Endodermal cell (in vitro differentiated cells): Measurements from ENCODE around the gene GPR62. TPM values are rescaled to one million over a fixed set of nuclear protein-coding genes. Genes with fewer than 3 reads are reported as not detected.
A peak's percentile ranks its signal among the peaks of the same experiment; 100 is the strongest.

Experiments
- DNase-seq: peaks from one replicate; pipeline ENCODE4 v3.0.0-alpha.2; 2017
- H3K27ac ChIP-seq: 2 replicates; pipeline ENCODE4 v1.5.1; 2013; ENCODE audit warnings: mild to moderate bottlenecking, low read depth, low read length, moderate library complexity
- H3K27me3 ChIP-seq: 2 replicates; pipeline ENCODE4 v1.6.1; 2013; ENCODE audit warnings: mild to moderate bottlenecking, low read length, moderate library complexity; ENCODE audit not compliant: insufficient read depth, control insufficient read depth, poor library complexity, severe bottlenecking
- H3K36me3 ChIP-seq: 2 replicates; pipeline ENCODE4 v1.7.0; 2013; ENCODE audit warnings: mild to moderate bottlenecking, low read length, moderate library complexity; ENCODE audit not compliant: control insufficient read depth, insufficient read depth
- H3K4me1 ChIP-seq: one replicate; pipeline ENCODE4 v1.7.0; 2013; ENCODE audit warnings: low read length; ENCODE audit not compliant: control insufficient read depth, insufficient read depth
- H3K4me3 ChIP-seq: 2 replicates; pipeline ENCODE4 v1.5.1; 2013; ENCODE audit warnings: mild to moderate bottlenecking, low read length, moderate library complexity
- H3K9ac ChIP-seq: 2 replicates; pipeline ENCODE4 v1.6.1; 2013; ENCODE audit warnings: mild to moderate bottlenecking, low read length, moderate library complexity; ENCODE audit not compliant: poor library complexity, severe bottlenecking; ENCODE audit errors: extremely low read depth
- H3K9me3 ChIP-seq: 2 replicates; pipeline ENCODE4 v1.6.1; 2013; ENCODE audit warnings: mild to moderate bottlenecking, low read length, moderate library complexity; ENCODE audit not compliant: control insufficient read depth
- H3K27ac Mint-ChIP-seq: 2 replicates; pipeline ENCODE4 v1.8.0; 2020; ENCODE audit warnings: mixed read lengths
- H3K27me3 Mint-ChIP-seq: 2 replicates; pipeline ENCODE4 v1.8.0; 2021; ENCODE audit warnings: mild to moderate bottlenecking, mixed read lengths; ENCODE audit not compliant: insufficient read depth
- H3K36me3 Mint-ChIP-seq: 2 replicates; pipeline ENCODE4 v1.8.0; 2020; ENCODE audit warnings: low read depth, mixed read lengths
- H3K4me1 Mint-ChIP-seq: 2 replicates; pipeline ENCODE4 v1.8.0; 2020; ENCODE audit warnings: mixed read lengths
- H3K4me3 Mint-ChIP-seq: 2 replicates; pipeline ENCODE4 v1.8.0; 2020; ENCODE audit warnings: mild to moderate bottlenecking, moderate library complexity, mixed read lengths
- H3K9me3 Mint-ChIP-seq: 2 replicates; pipeline ENCODE4 v1.8.0; 2020; ENCODE audit warnings: mild to moderate bottlenecking, mixed read lengths
- CTCF ChIP-seq: fragments of 200-600 bp; sonication (generic); conservative IDR thresholded peaks from 2 replicates; pipeline ENCODE4 v1.5.0; 2021; ENCODE audit warnings: antibody characterized with exemption, mild to moderate bottlenecking
- WGBS, 2 experiments: methylation state at CpG; one replicate each; pipeline versions ENCODE4 v1.1.5 to v1.1.7; 2013; ENCODE audit warnings: missing lambda C conversion rate in 2 of 2, mixed read lengths in 1 of 2; ENCODE audit not compliant: insufficient coverage in 1 of 2, insufficient read length in 1 of 2; 5-methylcytosine and 5-hydroxymethylcytosine counted together
- total RNA-seq, 2 donors: library from RNA; stranded (reverse); fragmentation: NEBNext Ultra II Directional in 1 of 2; extraction: Animal tissue kit (Norgen Biotek cat#: 25700) in 1 of 2; gene quantifications; 2 replicates in 1 of 2; 3 replicates in 1 of 2; pipeline ENCODE4 v1.2.1, GENCODE V29; 2021

GPR62 gene
- total RNA-seq, 2 donors from 2014 or later = 0.40 to 0.44 TPM

- H3K4me3 Mint-ChIP-seq = no peak overlapping the region
- no peaks in the 10 kb centered on the region for H3K36me3 Mint-ChIP-seq
- peaks cover 18% of the 10 kb centered on the region for H3K4me1 Mint-ChIP-seq
- H3K9me3 ChIP-seq = no peaks in the 10 kb centered on the region
- H3K27ac ChIP-seq = no peak overlapping the region
- H3K27me3 Mint-ChIP-seq = peaks cover 14% of the 10 kb centered on the region
- H3K9ac ChIP-seq = no peak overlapping the region
- no peaks in the 10 kb centered on the region for H3K27me3 ChIP-seq
- peaks cover 6% of the 10 kb centered on the region for H3K4me1 ChIP-seq
- WGBS, 2 experiments = 31 to 36% methylated on average over 11 to 15 of the region's 15 CpGs
- H3K27ac Mint-ChIP-seq = no peak overlapping the region
- no peaks in the 10 kb centered on the region for H3K9me3 Mint-ChIP-seq
- DNase-seq = peak; percentile 88
- H3K4me3 ChIP-seq = no peak overlapping the region
- H3K36me3 ChIP-seq = no peaks in the 10 kb centered on the region
- TF ChIP-seq CTCF = no peak
Measured at GRCh38 chr3:52005571-52005986, 50.4 kb downstream of the GPR62 start.

- no peak overlapping the region for H3K9ac ChIP-seq
- H3K4me3 ChIP-seq = no peak overlapping the region
- H3K27ac ChIP-seq = no peak overlapping the region
- no peak for TF ChIP-seq CTCF
- no peak overlapping the region for H3K4me3 Mint-ChIP-seq
- H3K9me3 Mint-ChIP-seq = no peaks in the 10 kb centered on the region
- WGBS, 2 experiments = 54 to 66% methylated on average over 7 to 8 of the region's 8 CpGs
- H3K36me3 Mint-ChIP-seq = no peaks in the 10 kb centered on the region
- H3K27me3 Mint-ChIP-seq = peaks cover 16% of the 10 kb centered on the region
- no peaks in the 10 kb centered on the region for H3K9me3 ChIP-seq
- H3K4me1 Mint-ChIP-seq = peaks cover 18% of the 10 kb centered on the region
- no peaks in the 10 kb centered on the region for H3K36me3 ChIP-seq
- DNase-seq = no peak
- peaks cover 6% of the 10 kb centered on the region for H3K4me1 ChIP-seq
- H3K27ac Mint-ChIP-seq = no peak overlapping the region
- H3K27me3 ChIP-seq = no peaks in the 10 kb centered on the region
Measured at GRCh38 chr3:52006017-52006819, 51.0 kb downstream of the GPR62 start.

GRCh38 chr3:52006820-52007133 lies 51.6 kb downstream of the GPR62 start:
- WGBS, 2 experiments = 91 to 95% methylated on average over 4 to 6 of the region's 6 CpGs
- H3K27ac Mint-ChIP-seq = no peak overlapping the region
- Histone ChIP-seq H3K4me1 (peaks cover 6% of the 10 kb centered on the region), H3K27me3 (no peaks in the 10 kb centered on the region), H3K36me3 (no peaks in the 10 kb centered on the region), H3K9ac (no peak overlapping the region), H3K4me3 (no peak overlapping the region), H3K27ac (no peak overlapping the region), H3K9me3 (no peaks in the 10 kb centered on the region)
- no peaks in the 10 kb centered on the region for H3K9me3 Mint-ChIP-seq
- DNase-seq = no peak
- TF ChIP-seq CTCF = no peak
- H3K4me3 Mint-ChIP-seq = no peak overlapping the region
- no peaks in the 10 kb centered on the region for H3K36me3 Mint-ChIP-seq
- H3K4me1 Mint-ChIP-seq = peaks cover 18% of the 10 kb centered on the region
- peaks cover 15% of the 10 kb centered on the region for H3K27me3 Mint-ChIP-seq

Other genes with a start within 250 kb of the GPR62 start
- 1 to 10 TPM; 3.9 to 7.4 TPM for gene GRM2, start 248.3 kb upstream of the GPR62 start, total RNA-seq
- gene IQCF6, start 176.1 kb upstream of the GPR62 start, total RNA-seq = not detected
- not detected for gene IQCF2, start 93.8 kb upstream of the GPR62 start, total RNA-seq
- not detected for gene IQCF5, start 79.8 kb upstream of the GPR62 start, total RNA-seq
- gene IQCF1, start 52.0 kb upstream of the GPR62 start, total RNA-seq = under 1 TPM in 1 of 2 donors, not detected in 1; 0.53 TPM
- gene RRP9, start 13.5 kb upstream of the GPR62 start, total RNA-seq = 10 to 100 TPM; 38.6 to 89.3 TPM
- 1 to 10 TPM; 4.5 to 5.7 TPM for gene PARP3, start 13.0 kb upstream of the GPR62 start, total RNA-seq
- gene PCBP4, start 12.1 kb downstream of the GPR62 start, total RNA-seq = 10 to 100 TPM; 54.1 to 68.1 TPM
- gene ABHD14B, start 18.7 kb downstream of the GPR62 start, total RNA-seq = 10 to 100 TPM; 11.4 to 12.9 TPM
- gene ABHD14A, start 19.7 kb downstream of the GPR62 start, total RNA-seq = 10 to 100 TPM in 1 of 2 donors, 1 to 10 TPM in 1; 9.6 to 10.1 TPM
- 10 to 100 TPM; 58.2 to 69.4 TPM for gene ACY1, start 28.2 kb downstream of the GPR62 start, total RNA-seq
- gene RPL29, start 40.5 kb downstream of the GPR62 start, total RNA-seq = 1,000 to 10,000 TPM; 1,325 to 1,600 TPM
- gene DUSP7, start 101.2 kb downstream of the GPR62 start, total RNA-seq = 10 to 100 TPM; 14.2 to 16.7 TPM
- 10 to 100 TPM; 19.7 to 24.0 TPM for gene POC1A, start 199.0 kb downstream of the GPR62 start, total RNA-seq
- gene ALAS1, start 242.8 kb downstream of the GPR62 start, total RNA-seq = 10 to 100 TPM; 33.6 to 50.1 TPM